Cardiac muscle cell (in vitro differentiated cells and primary cell): ENCODE results near the gene ATF1. TPM values are rescaled to one million over a fixed set of nuclear protein-coding genes. Genes with fewer than 3 reads are reported as not detected.
A peak's percentile ranks its signal among the peaks of the same experiment; 100 is the strongest.

Experiments used
- DNase-seq, 2 donors: peaks; one replicate each; pipeline versions ENCODE4 v3.0.0 to v3.0.0-alpha.2; 2010 to 2017; ENCODE audit warnings: low read depth in 1 of 2, low spot score in 1 of 2
- H3K27ac ChIP-seq: fragments of 200-600 bp; sonication (generic); 2 replicates; pipeline ENCODE4 v1.5.1; 2016
- H3K27me3 ChIP-seq: fragments of 200-600 bp; sonication (generic); 2 replicates; pipeline ENCODE4 v1.6.0; 2016; ENCODE audit warnings: control low read depth
- H3K36me3 ChIP-seq: fragments of 200-600 bp; sonication (generic); 2 replicates; pipeline ENCODE4 v1.5.1; 2016; ENCODE audit warnings: control low read depth
- H3K4me1 ChIP-seq: fragments of 200-600 bp; sonication (generic); 2 replicates; pipeline ENCODE4 v1.8.1; 2017; ENCODE audit warnings: low read depth, mild to moderate bottlenecking, mixed run types
- H3K4me3 ChIP-seq: fragments of 200-600 bp; sonication (generic); 2 replicates; pipeline ENCODE4 v1.5.1; 2016; ENCODE audit warnings: mild to moderate bottlenecking
- H3K9me3 ChIP-seq: fragments of 200-600 bp; sonication (generic); 2 replicates; pipeline ENCODE4 v1.5.1; 2017; ENCODE audit warnings: low read depth, mild to moderate bottlenecking, control low read depth
- CTCF ChIP-seq: IDR thresholded peaks from 2 replicates; pipeline ENCODE4 v1.5.1; 2012; ENCODE audit warnings: low read depth, mild to moderate bottlenecking, low read length
- polyA plus RNA-seq: library from polyadenylated mRNA; unstranded; fragments of >200 nt; fragmentation: Nextera tagmentation; extraction: Ambion mirVana; gene quantifications from 2 replicates; pipeline ENCODE4 v1.2.1, GENCODE V29; 2016
- total RNA-seq: library from RNA; depleted of rRNA; stranded (reverse); fragments of >200 nt; gene quantifications from 2 replicates; pipeline ENCODE4 v1.2.3, GENCODE V29; 2016

Gene ATF1
- total RNA-seq (14.4 and 21.2 TPM in 2 replicates), polyA plus RNA-seq (26.4 and 34.4 TPM in 2 replicates)

DNA sequence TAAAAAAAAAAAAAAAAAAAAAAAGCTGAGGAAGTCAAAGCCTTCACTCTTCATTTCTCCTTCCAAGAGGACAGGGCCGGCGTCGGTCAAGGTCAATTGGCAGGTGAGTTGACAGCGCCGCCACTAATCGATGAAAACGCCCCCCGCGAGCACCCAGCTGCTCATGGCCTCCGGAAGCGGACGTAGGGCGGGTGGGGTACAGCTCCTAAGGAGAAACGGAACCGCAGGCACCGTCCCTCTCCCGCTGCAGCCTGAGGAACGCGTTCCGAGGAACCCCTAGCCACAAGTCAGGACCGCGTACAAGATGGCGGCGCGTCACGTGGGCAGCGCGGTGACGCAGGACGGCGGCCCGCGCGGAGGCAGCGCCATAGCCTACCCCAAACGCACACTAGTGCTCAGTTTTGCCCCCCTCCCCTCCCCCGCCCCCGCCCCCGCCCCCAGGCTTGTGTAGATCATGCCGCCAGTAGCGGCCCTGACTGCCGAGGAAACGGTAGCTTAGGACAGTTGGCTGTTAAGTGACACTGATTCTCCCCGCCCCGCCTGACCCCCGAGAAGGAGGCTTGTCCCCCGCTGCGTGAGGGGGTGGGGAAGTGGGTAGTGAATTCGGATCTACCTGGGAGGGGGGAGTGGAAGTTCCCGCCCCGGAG lies at the start of gene ATF1:
ATF1 (plus strand) TSS at position 463 of the 647 bp plus-strand sequence. CDS start 16,045 bp downstream, outside the sequence.
- Histone ChIP-seq H3K4me1 (peaks cover 14% of the 10 kb centered on the region), H3K27ac (peak within 1 kb of the TSS; percentile 98), H3K27me3 (no peaks in the 10 kb centered on the region), H3K4me3 (peak within 1 kb of the TSS; percentile 62), H3K36me3 (no peaks in the 10 kb centered on the region), H3K9me3 (no peaks in the 10 kb centered on the region)
- TF ChIP-seq CTCF: no peak
- DNase-seq: peak; percentile 92 to 96

GRCh38 chr12:50715174-50715573 lies 48.7 kb upstream of the ATF1 start:
- Histone ChIP-seq H3K4me1 (no peaks in the 10 kb centered on the region), H3K36me3 (peaks cover 36% of the 10 kb centered on the region), H3K9me3 (no peaks in the 10 kb centered on the region), H3K27me3 (no peaks in the 10 kb centered on the region), H3K4me3 (no peak overlapping the region), H3K27ac (no peak overlapping the region)
- no peak for DNase-seq
- no peak for TF ChIP-seq CTCF

DNA sequence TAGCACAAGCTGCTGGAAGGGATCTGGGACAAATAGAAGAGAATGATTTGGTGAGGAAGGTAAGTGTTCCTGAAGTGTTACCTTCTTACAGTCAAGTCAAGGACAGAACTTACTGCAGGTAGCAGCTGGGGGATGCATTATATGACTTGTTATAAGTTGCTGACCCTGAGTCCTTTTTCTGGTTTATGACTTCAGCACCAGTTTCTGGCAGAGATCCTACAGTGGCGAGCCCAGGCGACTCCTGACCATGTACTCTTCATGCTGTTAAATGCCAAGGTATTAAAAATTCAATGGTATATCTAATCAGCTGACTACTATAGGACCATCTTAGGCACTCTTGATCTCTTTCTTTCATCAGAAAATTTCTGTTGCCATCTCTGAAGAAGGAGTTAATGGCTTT lies 45.1 kb upstream of the ATF1 start:
- H3K36me3 ChIP-seq: peaks cover 56% of the 10 kb centered on the region
- no peaks in the 10 kb centered on the region for H3K4me1 ChIP-seq
- no peak for TF ChIP-seq CTCF
- H3K27ac ChIP-seq: no peak overlapping the region
- no peaks in the 10 kb centered on the region for H3K27me3 ChIP-seq
- no peak overlapping the region for H3K4me3 ChIP-seq
- DNase-seq: no peak
- no peaks in the 10 kb centered on the region for H3K9me3 ChIP-seq

DNA sequence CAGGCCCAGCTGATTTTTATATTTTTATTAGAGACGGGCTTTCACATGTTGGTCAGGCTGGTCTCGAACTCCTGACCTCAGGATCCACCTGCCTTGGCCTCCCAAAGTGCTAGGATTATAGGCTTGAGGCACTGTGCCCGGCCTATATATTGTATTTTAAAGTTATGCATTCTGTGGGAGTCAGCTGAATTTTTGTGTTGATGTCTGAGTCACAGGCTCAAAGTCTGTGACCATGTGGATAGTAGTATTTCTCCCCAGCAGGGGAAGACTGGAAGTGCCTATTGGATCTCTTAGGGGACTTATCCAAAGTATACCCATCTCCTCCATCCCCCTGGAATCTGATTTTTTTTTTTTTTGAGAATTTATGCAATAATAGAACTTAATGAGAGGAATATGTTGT lies 43.8 kb upstream of the ATF1 start:
- Histone ChIP-seq H3K4me3 (no peak overlapping the region), H3K27me3 (no peaks in the 10 kb centered on the region), H3K27ac (no peak overlapping the region), H3K4me1 (no peaks in the 10 kb centered on the region), H3K36me3 (peaks cover 61% of the 10 kb centered on the region), H3K9me3 (no peaks in the 10 kb centered on the region)
- TF ChIP-seq CTCF: no peak
- DNase-seq: no peak

DNA sequence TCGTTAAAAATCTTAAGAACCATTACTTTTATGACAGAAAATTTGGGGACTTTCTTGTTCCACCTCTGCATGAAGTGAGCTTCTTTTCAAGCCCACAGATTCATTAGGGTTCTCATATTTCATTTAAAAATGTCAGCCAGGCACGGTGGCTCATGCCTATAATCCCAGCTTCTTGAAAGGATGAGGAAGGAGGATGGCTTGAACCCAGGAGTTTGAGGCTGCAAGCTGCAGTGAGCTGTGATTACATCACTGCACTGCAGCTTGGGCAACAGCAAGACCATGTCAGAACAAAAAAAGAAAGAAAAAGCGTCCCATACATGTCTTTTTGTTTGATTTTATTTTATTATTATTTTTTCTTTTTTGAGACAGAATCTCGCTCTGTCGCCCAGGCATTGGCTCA lies 43.4 kb upstream of the ATF1 start:
- Histone ChIP-seq H3K9me3 (no peaks in the 10 kb centered on the region), H3K27me3 (no peaks in the 10 kb centered on the region), H3K4me3 (no peak overlapping the region), H3K4me1 (no peaks in the 10 kb centered on the region), H3K36me3 (peaks cover 58% of the 10 kb centered on the region), H3K27ac (no peak overlapping the region)
- TF ChIP-seq CTCF: no peak
- DNase-seq: no peak

- H3K27ac ChIP-seq: no peak overlapping the region
- no peak for TF ChIP-seq CTCF
- H3K4me3 ChIP-seq: no peak overlapping the region
- no peak for DNase-seq
- H3K27me3 ChIP-seq: no peaks in the 10 kb centered on the region
- peaks cover 48% of the 10 kb centered on the region for H3K36me3 ChIP-seq
- no peaks in the 10 kb centered on the region for H3K9me3 ChIP-seq
- H3K4me1 ChIP-seq: no peaks in the 10 kb centered on the region
Measured at GRCh38 chr12:50723865-50724264, 40.0 kb upstream of the ATF1 start.
